Choroid plexus epithelial cell (primary cell): Measurements from ENCODE around the gene HHATL.

ENCODE experiments used
- DNase-seq: peaks from one replicate; pipeline ENCODE4 v3.0.0-alpha.2; 2010; ENCODE audit warnings: low read depth
- H3K4me3 ChIP-seq: 2 replicates; pipeline ENCODE4 v1.5.1; 2011; ENCODE audit warnings: low read depth, mild to moderate bottlenecking, control low read depth, low read length, moderate library complexity
- TF ChIP-seq, protein P1 (sequence below): conservative IDR thresholded peaks from 2 replicates; pipeline ENCODE4 v1.5.1; 2011; ENCODE audit warnings: low read depth, mild to moderate bottlenecking, control low read depth, inconsistent platforms, low read length, moderate library complexity

HHATL gene

DNA sequence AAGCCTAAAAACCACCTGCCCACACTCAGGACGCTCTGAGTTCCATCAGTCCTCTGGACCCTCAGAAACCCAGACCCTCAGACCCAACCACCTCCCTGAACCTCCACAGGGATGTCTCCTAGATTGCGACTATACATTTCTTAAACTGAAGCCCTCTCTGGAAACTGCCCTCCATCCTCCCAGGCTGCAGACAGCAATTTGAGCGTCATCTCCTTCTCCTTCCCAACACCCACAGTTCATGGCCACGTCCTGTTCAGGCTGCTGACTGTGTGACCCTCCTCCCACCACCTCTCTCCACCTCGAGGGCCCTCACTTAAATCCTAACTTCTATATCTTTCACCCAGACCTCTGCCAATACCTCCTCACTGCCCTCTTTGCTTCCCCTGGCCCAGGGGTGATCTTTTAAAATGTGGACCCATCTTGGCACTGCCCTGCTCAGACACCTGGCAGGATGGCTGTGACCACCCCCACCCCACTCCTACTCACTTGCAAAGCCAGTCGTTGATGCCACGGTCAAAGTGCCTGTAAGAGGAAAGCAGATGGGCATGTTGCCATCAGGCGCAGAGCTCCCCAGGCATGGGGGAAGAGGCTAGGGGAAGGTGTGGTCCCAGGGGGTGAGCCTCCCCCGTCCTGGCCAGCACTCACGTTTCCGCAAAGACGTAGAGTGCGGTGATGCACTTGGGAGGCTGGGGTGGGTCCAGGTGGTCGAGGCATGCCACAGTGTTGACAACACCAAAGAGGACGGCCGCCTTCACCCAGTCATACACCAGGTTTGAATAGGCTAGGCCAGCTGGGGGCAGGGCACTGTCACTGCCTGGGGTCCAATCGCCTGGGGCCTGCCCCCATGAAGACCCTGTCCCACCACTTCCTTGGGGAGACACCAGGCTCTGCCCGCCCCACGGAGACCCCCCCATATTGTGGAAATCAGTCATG is 6.0 kb downstream of the HHATL start:
- no peak for DNase-seq
- H3K4me3 ChIP-seq, result no peak overlapping the region
- TF ChIP-seq, protein P1, sequence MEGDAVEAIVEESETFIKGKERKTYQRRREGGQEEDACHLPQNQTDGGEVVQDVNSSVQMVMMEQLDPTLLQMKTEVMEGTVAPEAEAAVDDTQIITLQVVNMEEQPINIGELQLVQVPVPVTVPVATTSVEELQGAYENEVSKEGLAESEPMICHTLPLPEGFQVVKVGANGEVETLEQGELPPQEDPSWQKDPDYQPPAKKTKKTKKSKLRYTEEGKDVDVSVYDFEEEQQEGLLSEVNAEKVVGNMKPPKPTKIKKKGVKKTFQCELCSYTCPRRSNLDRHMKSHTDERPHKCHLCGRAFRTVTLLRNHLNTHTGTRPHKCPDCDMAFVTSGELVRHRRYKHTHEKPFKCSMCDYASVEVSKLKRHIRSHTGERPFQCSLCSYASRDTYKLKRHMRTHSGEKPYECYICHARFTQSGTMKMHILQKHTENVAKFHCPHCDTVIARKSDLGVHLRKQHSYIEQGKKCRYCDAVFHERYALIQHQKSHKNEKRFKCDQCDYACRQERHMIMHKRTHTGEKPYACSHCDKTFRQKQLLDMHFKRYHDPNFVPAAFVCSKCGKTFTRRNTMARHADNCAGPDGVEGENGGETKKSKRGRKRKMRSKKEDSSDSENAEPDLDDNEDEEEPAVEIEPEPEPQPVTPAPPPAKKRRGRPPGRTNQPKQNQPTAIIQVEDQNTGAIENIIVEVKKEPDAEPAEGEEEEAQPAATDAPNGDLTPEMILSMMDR, result no peak

DNA sequence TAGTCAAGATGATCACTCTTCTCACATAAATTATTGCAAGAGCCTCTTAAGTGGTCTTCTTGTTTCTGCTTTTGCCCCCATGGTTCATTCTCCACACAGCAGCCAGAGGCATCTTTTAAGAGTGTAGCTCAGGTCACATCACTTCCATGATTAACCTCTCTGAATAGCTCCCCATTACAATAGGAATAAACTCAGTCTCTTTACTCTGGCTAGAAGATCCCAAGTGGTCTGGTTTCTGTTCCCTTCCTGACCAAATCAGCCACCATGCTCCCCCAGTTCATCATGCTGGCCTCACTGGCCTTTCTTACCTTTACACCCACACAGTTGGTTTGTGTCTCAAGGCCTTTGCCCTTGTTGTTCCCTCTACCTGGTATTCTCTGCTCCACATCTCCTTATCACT is 8.2 kb downstream of the HHATL start:
- no peak for DNase-seq
- TF ChIP-seq, protein P1, result no peak
- H3K4me3 ChIP-seq, result no peak overlapping the region

DNA sequence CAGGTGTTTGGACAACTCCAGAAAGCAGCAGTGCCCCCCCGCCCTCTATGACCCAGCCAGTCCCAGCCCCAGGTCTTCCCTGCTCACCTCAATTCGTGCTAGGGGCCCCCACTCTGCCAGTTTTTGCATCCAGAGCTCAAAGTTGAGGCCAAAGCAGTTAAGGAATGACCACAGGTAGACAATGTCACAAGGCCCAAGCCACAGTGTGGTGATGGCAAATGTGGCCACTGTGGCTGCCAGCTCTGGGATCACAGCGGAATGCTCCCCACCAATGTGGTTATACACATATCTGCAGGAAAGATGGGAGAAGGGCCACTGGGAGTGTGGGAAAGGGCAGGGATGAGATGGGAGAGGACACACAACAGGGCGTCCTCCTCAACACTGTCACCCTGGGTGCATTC is 9.1 kb downstream of the HHATL start:
- TF ChIP-seq, protein P1, result no peak
- no peak for DNase-seq
- H3K4me3 ChIP-seq, result no peak overlapping the region

GRCh38 chr3:42692667-42693529 is 9.7 kb downstream of the HHATL start:
- TF ChIP-seq, protein P1, result no peak
- DNase-seq, result no peak

DNA sequence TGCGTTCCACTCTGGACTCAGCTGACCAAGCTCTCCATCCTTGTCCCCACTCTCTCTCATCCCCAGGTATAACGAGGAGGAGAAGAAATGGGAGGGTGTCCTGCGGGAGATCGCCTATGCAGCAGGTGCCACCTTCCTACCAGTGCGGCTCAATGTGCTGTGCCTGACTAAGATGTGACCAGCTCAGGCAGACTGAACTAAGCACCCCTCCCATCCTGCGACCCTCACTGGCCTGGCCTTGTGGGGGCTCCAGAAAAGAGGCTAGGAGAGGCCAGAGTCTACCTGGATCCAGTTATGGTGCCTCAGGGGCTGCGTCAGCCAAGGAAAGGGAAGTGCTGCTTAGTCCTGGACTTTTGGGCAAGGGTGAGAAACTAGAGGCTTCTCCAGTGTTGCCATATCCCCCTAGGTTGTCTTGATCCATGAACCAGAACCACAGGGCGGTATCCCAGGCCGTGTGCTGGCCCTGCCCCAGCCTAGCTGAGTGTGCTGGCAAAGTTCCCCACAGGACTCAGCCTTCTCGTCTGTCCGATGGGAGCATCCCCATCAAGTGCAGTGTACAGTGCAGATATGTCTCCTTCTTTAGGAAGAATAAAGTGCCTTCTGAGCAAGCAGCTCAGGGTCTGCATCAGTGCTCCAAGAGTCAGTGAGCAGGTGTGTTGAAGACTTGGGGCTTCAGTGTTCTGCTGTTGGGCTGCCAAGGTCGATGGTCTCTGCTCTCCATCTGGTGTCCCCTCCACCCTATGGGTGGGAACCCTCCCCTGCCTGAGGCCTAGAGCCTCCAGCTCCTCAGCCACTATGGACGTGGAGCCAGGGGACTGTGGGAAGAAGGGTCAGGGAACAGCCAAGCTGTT is 10.6 kb downstream of the HHATL start:
- DNase-seq, result no peak
- TF ChIP-seq, protein P1, result no peak
- H3K4me3 ChIP-seq, result no peak overlapping the region

More at GRCh38 chr3:42692667-42693529, 9.7 kb downstream of the HHATL start:
- no peak overlapping the region for H3K4me3 ChIP-seq
